ENCODE results near the gene DOK3. TPM values are rescaled to one million over a fixed set of nuclear protein-coding genes. Genes with fewer than 3 reads are reported as not detected.

DOK3 gene
- total and polyA plus RNA-seq, 2 of the 13 experiments (the other 11 are each of a cell fraction or from before 2014, with no cell fraction given): 1.4 to 1.5 TPM

GRCh38 chr5:177497292-177498012 is 12.2 kb downstream of the DOK3 start, which contains the start of gene PDLIM7 (continued):
- TF ChIP-seq ARID4A (CRISPR knock-in tag; IDR thresholded peaks at IDR 0.05; ENCODE audit: borderline replicate concordance): peak; percentile 60; the same call in 1 of the 2 replicates
- peak; percentile 77 for TF ChIP-seq ZNF687 (CRISPR knock-in tag; IDR thresholded peaks at IDR 0.05)
- peak; percentile 45; the same call in 1 of the 2 replicates for TF ChIP-seq ZNF274 (CRISPR knock-in tag; IDR thresholded peaks at IDR 0.05)
- peak; percentile 87; the same call in 1 of the 2 replicates for TF ChIP-seq ADNP (CRISPR knock-in tag; IDR thresholded peaks at IDR 0.05)
- TF ChIP-seq ZNF780A (CRISPR knock-in tag; IDR thresholded peaks at IDR 0.05): 0 out of 2 replicates have a peak, but pooled peaks have one; percentile 23
- TF ChIP-seq PHF20 (CRISPR knock-in tag; IDR thresholded peaks at IDR 0.05): peak; percentile 33; the same call in 1 of the 2 replicates
- no peak for TF ChIP-seq TFAP4 (IDR thresholded peaks at IDR 0.05; ENCODE audit: borderline replicate concordance, low read depth)
- TF ChIP-seq DR1 (CRISPR knock-in tag; IDR thresholded peaks at IDR 0.05): peak; percentile 100
- no peak for TF ChIP-seq ZBTB38 (CRISPR knock-in tag; IDR thresholded peaks at IDR 0.05)
- TF ChIP-seq EED (CRISPR knock-in tag; IDR thresholded peaks at IDR 0.05): peak; percentile 6; the same call in 1 of the 2 replicates
- TF ChIP-seq ZNF160 (CRISPR knock-in tag; IDR thresholded peaks at IDR 0.05): 0 out of 2 replicates have a peak, but pooled peaks have one; percentile 72
- TF ChIP-seq AKNA (CRISPR knock-in tag; IDR thresholded peaks at IDR 0.05; ENCODE audit: borderline replicate concordance): 0 out of 2 replicates have a peak, but pooled peaks have one; percentile 35
- TF ChIP-seq KLF16 (CRISPR knock-in tag; IDR thresholded peaks at IDR 0.05): peak in 1 of 2 experiments; percentile 63; a peak in 1 of 4 replicates
- no peak for TF ChIP-seq ZNF746 (CRISPR knock-in tag; IDR thresholded peaks at IDR 0.05)
